HG03066 (cell line): ENCODE measurements around the gene TTC13.
"Not testable (repeated sequence)": the region's sequence is repeated elsewhere in the genome, so short reads cannot be mapped to it uniquely, and the experiment has no call there.

Experiments used
- ATAC-seq: cut with Tn5 transposase; IDR thresholded peaks from one replicate; pipeline ENCODE4 v1.9.1; 2021; ENCODE audit warnings: low read depth; ENCODE audit not compliant: unreplicated experiment

TTC13 gene

DNA sequence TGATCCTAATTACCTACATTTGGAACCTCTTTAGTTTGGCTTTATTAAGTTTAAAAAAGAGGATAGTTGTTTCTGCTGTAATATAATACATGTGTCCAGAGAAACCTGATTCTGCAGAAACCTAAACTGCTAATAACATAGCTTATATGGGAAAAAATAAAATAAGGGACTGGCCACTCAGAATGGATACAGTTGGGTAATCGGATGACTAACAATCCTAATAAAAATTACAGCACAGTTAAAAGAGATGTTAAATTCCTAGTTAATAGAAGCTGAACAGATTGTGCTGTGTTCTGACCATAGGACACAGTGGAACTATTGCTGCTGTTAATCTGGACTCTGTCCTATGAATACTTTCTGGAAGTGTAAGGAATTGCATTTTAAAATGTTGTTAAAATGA is 16.2 kb upstream of the TTC13 start:
- ATAC-seq, result no peak

DNA sequence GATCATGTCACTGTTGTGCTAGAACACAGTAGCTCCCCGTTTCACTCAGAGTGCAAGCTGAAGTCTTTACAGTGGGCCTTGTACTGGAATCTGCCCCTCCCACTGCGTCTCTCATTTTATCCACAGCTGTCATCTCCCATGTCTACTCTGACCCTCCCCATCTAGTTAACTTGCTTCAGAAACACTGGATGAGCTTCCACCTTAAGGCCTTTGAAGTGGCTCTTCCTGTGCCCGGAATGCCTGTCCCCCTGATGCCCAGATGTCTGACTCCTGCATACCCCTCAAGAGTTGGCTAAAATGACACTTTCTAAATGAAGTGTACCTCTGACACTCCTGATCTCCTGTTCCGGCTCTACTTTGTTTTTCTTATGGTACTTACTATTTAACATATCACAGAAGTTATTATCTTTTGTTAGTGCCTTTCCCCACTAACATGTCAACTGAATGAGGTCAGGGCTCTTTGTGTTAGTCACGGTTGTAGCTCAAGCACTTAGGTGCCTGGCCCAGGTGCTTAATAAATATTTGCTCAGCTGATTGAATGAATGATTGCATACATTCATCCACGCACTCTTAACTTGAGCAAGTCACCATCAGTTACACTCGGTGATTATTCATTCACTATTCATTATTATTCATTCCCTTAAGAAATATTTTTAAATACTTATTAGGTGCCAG is 13.6 kb upstream of the TTC13 start:
- no peak for ATAC-seq

- no peak for ATAC-seq
These were observed 8.8 kb upstream of the TTC13 start for GRCh38 chr1:230987448-230987847.

- ATAC-seq, result no peak
These were observed 8.3 kb upstream of the TTC13 start for GRCh38 chr1:230986976-230987375.

GRCh38 chr1:230985711-230986110 is 7.0 kb upstream of the TTC13 start:
- no peak for ATAC-seq

GRCh38 chr1:230984622-230985515 is 6.2 kb upstream of the TTC13 start:
- not testable (repeated sequence) for ATAC-seq

GRCh38 chr1:230983811-230984210 is 5.2 kb upstream of the TTC13 start:
- ATAC-seq, result no peak

DNA sequence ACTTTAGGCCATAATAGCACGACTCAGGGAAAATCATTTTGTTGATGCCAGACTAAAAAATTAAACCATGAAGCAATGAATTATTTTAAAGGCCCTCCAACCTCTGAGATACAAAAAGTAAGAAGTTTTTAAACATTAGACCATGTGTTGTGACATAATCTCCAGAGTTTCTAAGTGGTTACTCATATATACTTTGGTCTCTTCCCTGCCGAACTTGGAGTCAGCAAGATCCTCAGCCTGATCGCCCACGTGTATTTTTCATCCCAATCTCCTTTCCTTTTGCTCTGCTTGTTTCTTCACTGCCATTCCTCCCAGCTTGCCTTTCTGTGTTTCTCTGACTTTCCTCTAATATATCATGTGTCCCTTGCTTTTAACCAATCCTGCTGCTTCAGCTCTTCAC is 4.0 kb upstream of the TTC13 start:
- no peak for ATAC-seq

GRCh38 chr1:230979952-230980351 is 1.3 kb upstream of the TTC13 start:
- ATAC-seq, result no peak

GRCh38 chr1:230979389-230979716 is 692 bp upstream of the TTC13 start:
- no peak for ATAC-seq

- ATAC-seq, result peak; percentile 11
These were observed 735 bp downstream of the TTC13 start for GRCh38 chr1:230977761-230978490.

- ATAC-seq, result no peak
These were observed 1.6 kb downstream of the TTC13 start for GRCh38 chr1:230976825-230977747.

DNA sequence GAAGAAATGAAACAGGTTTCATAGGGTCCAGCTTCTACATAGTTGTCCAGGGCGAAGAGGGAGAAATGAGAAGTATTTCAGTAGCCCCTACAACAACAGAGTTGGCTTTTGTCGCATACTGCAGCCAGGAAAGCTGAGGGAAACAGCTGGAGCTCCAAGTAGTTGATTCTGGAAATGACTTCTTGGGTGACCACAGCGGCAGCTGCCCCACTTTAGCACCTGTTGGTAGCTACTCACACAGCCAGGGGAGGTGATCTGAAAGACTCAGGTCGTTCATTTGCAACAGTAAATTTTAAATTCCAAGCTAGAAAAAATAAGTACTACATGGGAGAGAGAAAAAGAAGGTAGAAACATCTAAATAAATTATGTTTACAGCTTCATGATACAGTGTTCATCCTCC is 2.3 kb downstream of the TTC13 start:
- no peak for ATAC-seq

DNA sequence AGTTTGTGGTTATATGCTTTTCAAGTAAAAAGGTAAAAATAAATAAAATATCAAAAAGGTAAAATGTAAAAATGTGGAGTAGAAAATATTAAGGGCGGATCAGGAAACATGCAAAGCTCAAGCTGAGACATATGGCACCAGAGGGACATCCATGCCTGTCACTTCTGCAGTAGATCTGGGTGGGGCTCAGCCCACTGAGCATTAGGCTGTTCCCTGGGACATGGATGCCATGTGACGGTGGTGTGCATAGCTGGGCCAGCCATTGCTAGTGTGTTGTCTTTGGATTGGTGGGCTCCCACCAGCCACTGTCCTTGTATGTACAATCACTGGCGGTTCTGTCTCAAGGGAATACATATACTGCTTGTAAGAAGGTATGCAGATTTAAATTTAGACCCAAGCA is 3.0 kb downstream of the TTC13 start:
- no peak for ATAC-seq

DNA sequence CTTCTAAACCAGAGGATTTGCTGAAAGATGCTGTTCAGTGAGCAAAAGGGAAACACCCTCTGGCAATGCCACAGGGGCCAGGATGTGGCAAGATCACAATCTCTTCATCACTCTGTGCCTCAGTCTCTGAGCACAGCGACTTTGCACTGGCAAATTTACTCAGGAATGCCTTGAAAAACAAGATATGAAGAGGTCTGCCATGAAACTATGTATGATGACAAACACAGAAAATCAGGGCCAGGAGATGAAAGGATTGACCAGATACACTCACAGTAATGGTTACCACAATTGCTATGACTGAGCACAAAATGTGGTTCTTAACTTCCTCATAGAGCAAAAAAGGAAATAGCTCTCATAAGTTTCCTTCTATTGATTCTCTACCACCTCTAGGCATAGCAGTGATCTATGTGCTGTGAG is 5.8 kb downstream of the TTC13 start:
- ATAC-seq, result peak; percentile 61

GRCh38 chr1:230971771-230972170 is 6.9 kb downstream of the TTC13 start:
- ATAC-seq, result no peak

DNA sequence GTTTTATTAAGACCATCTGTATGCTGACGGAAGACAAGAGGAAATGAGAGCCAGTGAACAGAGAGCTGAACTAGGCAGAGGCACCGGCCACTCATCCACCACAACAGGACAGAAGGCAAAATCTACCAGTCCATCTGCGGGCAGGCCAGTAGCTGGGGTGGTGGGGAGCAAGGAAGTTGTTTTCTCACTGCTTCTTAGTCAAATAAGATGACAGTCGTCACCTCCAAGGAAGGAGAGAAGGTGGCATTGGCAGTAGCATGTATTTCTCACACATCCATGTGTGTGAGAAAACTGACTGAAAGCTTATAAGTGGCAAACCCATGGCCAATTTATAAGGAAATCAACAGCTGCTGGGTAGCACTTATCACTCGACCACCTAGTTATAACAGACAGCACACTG is 8.2 kb downstream of the TTC13 start:
- no peak for ATAC-seq

- no peak for ATAC-seq
These were observed 12.2 kb downstream of the TTC13 start for GRCh38 chr1:230966358-230966873.

DNA sequence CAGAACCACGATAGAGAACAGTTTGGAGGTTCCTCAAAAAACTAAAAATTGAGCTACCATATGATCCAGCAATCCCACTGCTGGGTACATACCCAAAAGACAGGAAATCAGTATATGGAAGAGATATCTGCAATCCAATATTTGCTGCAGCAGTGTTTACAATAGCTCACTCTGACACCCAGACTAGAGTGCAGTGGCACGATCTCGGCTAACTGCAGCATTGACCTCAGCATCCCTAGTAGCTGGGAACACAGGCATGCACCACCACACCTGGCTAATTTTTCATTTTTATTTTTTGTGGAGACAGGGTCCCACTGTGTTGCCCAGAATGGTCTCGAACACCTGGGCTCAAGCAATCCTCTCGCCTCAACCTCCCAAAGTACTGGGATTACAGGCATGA is 13.1 kb downstream of the TTC13 start:
- ATAC-seq, result no peak

GRCh38 chr1:230964896-230965295 is 13.8 kb downstream of the TTC13 start:
- no peak for ATAC-seq
